Measurements from ENCODE around the gene ARGLU1.
"Not testable (repeated sequence)": the region's sequence is repeated elsewhere in the genome, so short reads cannot be mapped to it uniquely, and the experiment has no call there.

Gene ARGLU1, protein sequence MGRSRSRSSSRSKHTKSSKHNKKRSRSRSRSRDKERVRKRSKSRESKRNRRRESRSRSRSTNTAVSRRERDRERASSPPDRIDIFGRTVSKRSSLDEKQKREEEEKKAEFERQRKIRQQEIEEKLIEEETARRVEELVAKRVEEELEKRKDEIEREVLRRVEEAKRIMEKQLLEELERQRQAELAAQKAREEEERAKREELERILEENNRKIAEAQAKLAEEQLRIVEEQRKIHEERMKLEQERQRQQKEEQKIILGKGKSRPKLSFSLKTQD

DNA sequence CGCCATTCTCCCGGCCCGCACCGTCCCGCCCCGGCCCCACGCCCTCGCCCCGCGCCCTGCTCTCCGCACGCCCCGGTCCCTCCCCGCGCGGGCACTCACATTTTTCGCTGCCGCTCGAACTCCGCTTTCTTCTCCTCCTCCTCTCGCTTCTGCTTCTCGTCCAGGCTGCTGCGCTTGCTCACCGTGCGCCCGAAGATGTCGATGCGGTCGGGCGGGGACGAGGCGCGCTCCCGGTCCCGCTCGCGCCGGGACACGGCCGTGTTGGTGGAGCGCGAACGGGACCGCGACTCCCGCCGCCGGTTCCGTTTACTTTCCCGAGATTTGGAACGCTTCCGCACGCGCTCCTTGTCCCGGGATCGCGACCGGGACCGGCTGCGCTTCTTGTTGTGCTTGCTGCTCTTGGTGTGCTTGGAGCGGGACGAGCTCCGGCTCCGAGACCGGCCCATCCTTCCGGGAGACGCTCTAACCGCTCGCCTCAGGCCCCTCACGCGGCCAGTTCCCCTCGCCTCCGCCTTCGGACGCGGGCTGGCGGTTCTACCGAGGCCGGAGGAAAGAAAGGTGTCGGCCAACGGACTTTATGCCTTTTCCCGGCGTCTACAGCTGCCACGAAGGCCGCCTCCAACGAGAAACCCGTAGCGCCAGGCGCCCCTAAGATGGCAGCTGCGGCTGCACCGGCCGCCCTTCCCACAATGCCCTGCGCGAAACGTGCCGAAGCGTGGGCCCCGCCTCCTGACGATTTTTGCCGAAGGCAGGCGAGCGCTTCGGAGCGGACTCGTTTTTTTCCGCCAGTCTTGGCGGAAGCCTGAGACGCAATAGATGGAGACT lies at the start of gene ARGLU1:
ARGLU1 (minus strand) TSS at position 664 of the 825 bp plus-strand sequence; CDS start at position 446, 218 bp downstream.
- peak; percentile 93 for DNase-seq (ENCODE audit: low spot score)

- no peak for DNase-seq (ENCODE audit: low spot score)
Observed at GRCh38 chr13:106617561-106617960, 49.6 kb upstream of the ARGLU1 start.

DNA sequence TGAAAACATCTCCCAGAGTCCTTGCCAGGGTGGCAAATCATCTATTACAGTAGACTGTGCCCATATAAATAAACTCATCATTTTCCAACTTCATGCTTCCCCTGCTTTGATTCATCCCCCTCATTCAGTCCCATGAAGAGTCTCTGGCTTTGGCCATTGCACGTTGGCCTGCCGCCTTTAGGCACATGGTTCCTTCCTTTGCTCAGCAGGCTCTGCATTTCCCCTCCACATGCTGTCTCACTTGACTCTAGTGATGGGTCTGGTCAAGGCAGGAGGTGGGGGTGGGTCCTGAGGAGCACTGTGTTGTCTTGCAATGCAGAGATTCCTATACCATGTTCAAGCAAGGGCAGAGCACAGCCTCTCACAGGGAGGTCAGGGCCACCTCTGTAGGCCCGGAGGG lies 48.8 kb upstream of the ARGLU1 start:
- no peak for DNase-seq (ENCODE audit: low spot score)

DNA sequence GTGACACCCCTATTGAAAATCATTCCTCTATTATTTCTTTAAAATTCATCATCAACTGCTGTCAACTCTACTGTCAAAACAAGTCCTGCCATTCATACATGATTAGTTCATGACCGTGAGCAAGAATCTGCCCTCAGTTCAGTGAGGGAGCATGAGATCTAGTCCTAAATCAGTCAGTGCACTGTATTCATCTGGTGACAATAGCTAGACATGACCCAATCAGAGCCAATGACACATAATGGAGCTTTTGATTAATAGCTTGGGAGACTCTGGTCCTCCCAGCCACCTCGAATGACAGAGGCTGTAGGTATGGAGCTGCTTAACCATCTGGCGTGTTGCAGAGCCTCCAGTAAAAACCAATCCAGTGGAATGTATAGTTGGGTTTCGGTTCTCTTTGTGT lies 46.9 kb upstream of the ARGLU1 start:
- DNase-seq (ENCODE audit: low spot score): no peak

- no peak for DNase-seq (ENCODE audit: low spot score)
Observed at GRCh38 chr13:106612688-106613087, 44.8 kb upstream of the ARGLU1 start.

- DNase-seq (ENCODE audit: low spot score): no peak
Observed at GRCh38 chr13:106610486-106610885, 42.5 kb upstream of the ARGLU1 start.

GRCh38 chr13:106609116-106609515 lies 41.2 kb upstream of the ARGLU1 start:
- no peak for DNase-seq (ENCODE audit: low spot score)

DNA sequence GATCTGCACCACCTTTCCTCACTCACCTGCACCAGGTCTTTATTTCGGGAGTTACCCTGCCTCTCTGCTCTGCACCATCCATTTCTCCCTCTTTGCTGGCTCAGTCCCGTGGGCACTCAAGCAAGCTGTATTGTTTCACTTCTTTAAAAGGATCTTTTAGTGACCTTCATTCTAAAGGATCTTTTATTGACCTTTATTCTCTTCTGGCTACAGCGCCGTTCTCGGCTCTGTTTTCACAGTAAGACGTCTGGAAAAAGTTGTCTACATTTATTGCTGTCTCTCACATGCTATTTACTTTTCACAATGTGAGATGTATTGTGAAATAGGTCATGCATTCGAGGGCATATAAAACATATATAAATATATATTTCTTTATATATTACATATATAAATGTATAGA lies 35.6 kb upstream of the ARGLU1 start:
- no peak for DNase-seq (ENCODE audit: low spot score)

DNA sequence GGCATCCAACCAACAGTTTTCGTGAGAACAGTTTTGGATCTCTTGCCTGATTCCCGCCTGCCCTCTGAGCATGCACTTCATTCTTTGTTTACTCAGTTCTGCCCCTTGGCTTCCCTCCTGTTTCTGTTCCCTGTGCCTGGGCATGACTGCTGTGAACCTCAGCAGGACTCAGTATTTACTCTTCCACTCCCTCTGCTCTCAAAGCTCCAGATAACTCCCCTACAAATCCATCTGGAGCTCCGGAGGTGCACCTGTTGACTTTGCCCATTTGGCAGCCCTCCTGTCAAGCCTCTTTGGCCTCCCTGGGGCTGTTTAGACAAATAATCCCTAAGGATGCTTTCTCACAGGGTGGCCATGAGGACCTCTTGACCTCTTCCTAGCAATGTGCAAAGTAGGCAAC lies 34.2 kb upstream of the ARGLU1 start:
- no peak for DNase-seq (ENCODE audit: low spot score)

DNA sequence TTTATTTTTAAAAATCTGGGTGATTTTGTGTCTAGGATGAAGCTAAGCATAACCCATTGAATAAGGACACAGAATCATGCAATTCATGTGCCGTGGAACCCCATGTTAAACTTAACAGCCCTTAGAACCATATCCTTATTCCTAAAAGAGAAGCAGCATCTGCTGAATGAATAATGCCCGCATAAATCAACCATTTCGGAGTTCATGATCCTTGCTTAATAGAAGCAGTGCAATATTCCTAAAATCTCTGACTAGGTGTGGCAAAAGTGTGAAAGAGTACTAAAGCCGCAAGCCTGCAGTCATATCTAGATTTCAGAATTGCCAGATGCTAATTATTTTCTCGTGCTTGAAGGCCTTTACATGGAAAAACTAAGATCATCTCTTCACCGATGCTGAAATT lies 33.6 kb upstream of the ARGLU1 start:
- DNase-seq (ENCODE audit: low spot score): no peak

GRCh38 chr13:106600798-106601135 lies 32.8 kb upstream of the ARGLU1 start:
- not testable (repeated sequence) for DNase-seq (ENCODE audit: low spot score)

DNA sequence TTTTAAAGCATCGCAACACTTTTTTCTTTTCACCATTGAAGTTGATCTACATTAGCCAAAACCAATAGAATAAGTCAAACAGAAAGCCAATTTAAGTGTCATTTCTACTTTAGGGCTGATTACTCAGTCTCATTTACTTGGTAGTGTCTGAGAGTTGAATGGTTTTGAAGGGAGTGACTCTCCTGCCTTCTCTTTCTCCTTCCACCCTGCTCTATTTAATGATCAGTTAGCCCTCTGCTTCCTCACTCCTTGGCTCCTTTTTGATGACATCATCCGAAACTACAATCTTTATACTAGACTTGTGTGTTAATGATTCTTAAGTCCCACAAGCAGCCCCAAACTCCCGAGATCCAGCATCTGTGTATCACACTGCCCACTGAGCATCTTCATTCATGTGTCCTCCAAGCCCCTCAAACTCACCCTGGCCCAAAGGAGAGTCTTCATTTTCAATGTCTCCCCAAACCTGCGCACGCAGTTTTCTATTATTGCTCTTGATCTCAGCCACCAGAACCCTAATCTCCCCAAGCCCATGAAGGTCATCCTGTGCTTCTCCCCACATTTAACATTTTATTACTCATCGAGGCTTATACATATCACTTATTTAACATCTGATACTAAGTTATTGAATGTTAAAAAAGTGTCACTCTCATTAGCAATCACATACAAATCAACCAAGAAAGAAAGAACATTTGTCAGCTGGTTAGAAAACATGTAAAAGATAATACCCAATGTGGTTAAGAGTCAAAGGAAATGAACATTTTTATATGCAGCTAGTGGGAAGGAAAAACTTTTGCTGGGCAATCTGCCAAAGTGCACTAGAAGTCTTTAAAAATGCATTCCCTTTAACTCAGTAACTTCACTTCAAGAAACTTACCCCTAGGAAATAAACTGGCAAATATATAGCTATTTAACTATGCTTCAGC lies 32.2 kb upstream of the ARGLU1 start:
- no peak for DNase-seq (ENCODE audit: low spot score)

GRCh38 chr13:106597749-106598395 lies 29.9 kb upstream of the ARGLU1 start:
- no peak for DNase-seq (ENCODE audit: low spot score)

- no peak for DNase-seq (ENCODE audit: low spot score)
Observed at GRCh38 chr13:106597186-106597585, 29.2 kb upstream of the ARGLU1 start.

- DNase-seq (ENCODE audit: low spot score): no peak
Observed at GRCh38 chr13:106596275-106596937, 28.5 kb upstream of the ARGLU1 start.

- DNase-seq (ENCODE audit: low spot score): no peak
Observed at GRCh38 chr13:106595625-106596024, 27.7 kb upstream of the ARGLU1 start.

DNA sequence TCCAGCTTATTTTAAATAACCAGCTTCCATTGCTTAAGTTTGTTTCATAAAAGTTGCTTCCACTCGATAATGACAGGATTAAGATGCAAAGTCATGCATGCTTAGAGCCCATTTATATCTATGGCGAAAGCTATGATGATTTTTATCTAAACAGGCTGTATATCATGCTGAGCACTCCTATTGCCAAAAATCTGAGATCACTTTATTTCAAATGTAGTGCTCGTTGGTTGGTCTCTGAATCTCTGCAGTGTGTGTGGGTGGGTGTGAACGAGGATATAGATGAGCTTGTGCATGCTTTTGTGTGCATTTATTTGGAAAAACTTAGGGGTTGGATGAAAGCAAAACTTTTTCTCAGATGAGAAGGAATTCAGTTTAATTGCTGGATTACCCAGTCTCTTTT lies 27.0 kb upstream of the ARGLU1 start:
- DNase-seq (ENCODE audit: low spot score): no peak

DNA sequence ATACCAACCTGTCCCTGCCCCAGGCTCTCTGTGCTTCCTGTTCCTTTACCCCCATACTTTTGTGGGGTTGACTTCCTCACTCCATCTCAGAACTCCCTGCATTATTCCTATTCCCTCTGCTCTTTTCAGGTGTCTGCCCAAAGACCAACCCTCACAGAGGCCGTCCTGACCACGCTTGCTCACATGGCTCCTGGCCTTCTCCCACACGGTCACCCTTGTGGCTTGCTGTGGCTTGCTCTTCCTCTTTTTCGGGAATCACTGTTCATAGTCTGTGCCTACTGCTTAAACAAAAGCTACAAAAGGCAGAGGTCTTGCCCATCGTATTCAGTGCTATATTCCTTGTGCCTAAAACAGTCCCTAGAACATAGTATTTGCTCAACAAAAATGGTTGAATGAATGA lies 25.2 kb upstream of the ARGLU1 start:
- DNase-seq (ENCODE audit: low spot score): no peak

DNA sequence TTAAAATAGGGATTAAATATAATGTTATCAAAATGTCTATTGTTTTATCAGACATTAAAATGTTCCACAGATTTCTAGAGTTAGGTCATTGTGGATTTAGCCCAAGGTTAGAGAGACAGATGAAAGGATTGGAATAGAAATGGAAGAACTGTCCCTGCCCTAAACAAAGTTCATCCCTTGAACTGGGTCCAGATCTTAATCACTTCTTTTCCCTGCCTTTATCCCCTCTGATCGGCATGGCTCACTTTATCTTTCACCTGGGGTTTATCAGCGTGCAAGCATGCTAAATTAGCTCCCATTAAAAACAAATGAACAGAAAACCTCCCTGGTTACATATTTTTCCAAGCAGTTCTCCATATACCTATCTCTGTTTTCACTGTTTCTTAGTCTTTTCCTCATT lies 23.4 kb upstream of the ARGLU1 start:
- no peak for DNase-seq (ENCODE audit: low spot score)

GRCh38 chr13:106589716-106590115 lies 21.8 kb upstream of the ARGLU1 start:
- no peak for DNase-seq (ENCODE audit: low spot score)

- DNase-seq (ENCODE audit: low spot score): no peak
Observed at GRCh38 chr13:106588367-106588766, 20.4 kb upstream of the ARGLU1 start.

GRCh38 chr13:106587787-106588186 lies 19.9 kb upstream of the ARGLU1 start:
- DNase-seq (ENCODE audit: low spot score): no peak
